Fibroblast of the aortic adventitia (primary cell): Measurements from ENCODE around the gene NHS. TPM values are rescaled to one million over a fixed set of nuclear protein-coding genes. Genes with fewer than 3 reads are reported as not detected.

Experiments
- DNase-seq: peaks from one replicate; pipeline ENCODE4 v3.0.0-alpha.2; 2010; ENCODE audit warnings: low read depth
- H3K4me3 ChIP-seq: 2 replicates; pipeline ENCODE4 v1.5.1; 2011; ENCODE audit warnings: low read depth, mild to moderate bottlenecking, control low read depth, low read length, moderate library complexity
- total RNA-seq: library from RNA; depleted of rRNA; stranded (reverse); fragments of >200 nt; gene quantifications from 2 replicates; pipeline ENCODE4 v1.2.3, GENCODE V29; 2012; ENCODE audit warnings: low replicate concordance
- TF ChIP-seq, protein P1 (sequence below): IDR thresholded peaks from 2 replicates; pipeline ENCODE4 v1.5.1; 2011; ENCODE audit warnings: mild to moderate bottlenecking, low read length, control low read depth, inconsistent platforms; ENCODE audit not compliant: insufficient read depth

Gene NHS
- total RNA-seq, 1 donor = 11.6 TPM

DNA sequence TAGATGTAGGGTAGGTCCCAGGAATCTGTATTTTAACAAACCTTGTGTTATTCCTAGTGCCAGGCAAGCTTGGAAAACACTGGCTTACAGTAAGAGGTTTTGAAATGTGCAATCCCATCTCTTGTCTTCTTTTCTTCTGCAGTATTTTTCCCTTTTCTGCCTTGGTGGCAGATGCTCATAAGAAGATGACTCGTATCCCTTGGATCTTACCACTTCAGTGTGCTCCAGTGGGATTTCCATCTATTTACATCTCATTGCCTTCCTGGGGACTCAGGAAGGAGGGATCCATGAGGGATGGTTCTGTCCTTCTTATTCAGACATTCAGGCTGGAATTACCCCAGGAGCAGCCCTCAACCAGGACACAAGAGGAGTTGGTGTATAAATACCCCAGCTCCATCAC, 136.6 kb downstream of the NHS start:
- no peak for DNase-seq
- TF ChIP-seq, protein P1, sequence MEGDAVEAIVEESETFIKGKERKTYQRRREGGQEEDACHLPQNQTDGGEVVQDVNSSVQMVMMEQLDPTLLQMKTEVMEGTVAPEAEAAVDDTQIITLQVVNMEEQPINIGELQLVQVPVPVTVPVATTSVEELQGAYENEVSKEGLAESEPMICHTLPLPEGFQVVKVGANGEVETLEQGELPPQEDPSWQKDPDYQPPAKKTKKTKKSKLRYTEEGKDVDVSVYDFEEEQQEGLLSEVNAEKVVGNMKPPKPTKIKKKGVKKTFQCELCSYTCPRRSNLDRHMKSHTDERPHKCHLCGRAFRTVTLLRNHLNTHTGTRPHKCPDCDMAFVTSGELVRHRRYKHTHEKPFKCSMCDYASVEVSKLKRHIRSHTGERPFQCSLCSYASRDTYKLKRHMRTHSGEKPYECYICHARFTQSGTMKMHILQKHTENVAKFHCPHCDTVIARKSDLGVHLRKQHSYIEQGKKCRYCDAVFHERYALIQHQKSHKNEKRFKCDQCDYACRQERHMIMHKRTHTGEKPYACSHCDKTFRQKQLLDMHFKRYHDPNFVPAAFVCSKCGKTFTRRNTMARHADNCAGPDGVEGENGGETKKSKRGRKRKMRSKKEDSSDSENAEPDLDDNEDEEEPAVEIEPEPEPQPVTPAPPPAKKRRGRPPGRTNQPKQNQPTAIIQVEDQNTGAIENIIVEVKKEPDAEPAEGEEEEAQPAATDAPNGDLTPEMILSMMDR = no peak
- no peak overlapping the region for H3K4me3 ChIP-seq

DNA sequence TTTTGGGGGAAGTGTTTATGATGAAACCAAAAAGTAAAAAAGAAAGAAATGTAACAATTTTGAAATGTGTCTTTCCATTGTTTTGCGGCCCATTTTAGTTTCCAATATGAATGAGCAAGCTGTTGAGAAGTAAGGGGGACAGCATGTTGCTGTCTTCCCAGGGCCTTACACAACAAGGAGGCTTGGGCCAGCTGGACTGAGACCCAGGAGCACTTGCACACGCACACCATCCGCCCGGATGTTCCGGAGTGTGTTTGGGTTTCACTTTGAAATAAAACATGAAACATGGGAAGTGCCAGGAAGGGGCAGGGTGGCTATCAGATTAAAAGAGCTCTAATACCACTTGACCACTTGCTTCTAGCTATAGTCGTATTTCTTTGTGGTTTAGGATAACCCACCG, 144.4 kb downstream of the NHS start:
- TF ChIP-seq, protein P1 = no peak
- no peak overlapping the region for H3K4me3 ChIP-seq
- peak; percentile 80 for DNase-seq

DNA sequence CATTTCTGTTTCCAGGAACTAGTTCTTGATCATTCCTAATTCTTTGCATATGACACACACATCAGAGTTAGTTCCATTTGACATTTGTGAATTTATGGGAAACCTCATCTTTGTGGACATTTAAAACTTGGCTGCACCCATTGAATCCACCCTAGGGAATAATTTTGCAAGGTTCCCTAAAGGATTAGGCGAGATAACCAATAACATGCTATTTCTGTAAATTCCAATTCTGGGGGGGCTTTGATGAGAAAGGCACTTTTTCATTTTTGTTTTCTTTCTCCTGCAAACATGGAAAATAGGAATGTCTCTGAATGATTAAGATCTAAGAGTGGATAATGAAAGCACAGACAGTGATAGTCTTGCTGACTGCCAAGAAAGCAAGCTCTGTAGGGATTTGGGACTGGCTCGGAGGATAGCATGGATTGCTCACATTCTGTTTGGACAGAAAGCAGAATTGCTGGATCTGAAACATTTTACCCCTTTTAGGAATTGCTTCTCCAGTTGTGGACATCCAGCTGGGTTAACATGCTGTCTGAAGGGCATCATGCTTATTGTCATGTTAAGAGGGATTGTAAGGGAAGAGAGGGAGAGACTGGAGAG, 145.1 kb downstream of the NHS start:
- TF ChIP-seq, protein P1 = no peak
- no peak overlapping the region for H3K4me3 ChIP-seq
- DNase-seq = peak; percentile 69

DNA sequence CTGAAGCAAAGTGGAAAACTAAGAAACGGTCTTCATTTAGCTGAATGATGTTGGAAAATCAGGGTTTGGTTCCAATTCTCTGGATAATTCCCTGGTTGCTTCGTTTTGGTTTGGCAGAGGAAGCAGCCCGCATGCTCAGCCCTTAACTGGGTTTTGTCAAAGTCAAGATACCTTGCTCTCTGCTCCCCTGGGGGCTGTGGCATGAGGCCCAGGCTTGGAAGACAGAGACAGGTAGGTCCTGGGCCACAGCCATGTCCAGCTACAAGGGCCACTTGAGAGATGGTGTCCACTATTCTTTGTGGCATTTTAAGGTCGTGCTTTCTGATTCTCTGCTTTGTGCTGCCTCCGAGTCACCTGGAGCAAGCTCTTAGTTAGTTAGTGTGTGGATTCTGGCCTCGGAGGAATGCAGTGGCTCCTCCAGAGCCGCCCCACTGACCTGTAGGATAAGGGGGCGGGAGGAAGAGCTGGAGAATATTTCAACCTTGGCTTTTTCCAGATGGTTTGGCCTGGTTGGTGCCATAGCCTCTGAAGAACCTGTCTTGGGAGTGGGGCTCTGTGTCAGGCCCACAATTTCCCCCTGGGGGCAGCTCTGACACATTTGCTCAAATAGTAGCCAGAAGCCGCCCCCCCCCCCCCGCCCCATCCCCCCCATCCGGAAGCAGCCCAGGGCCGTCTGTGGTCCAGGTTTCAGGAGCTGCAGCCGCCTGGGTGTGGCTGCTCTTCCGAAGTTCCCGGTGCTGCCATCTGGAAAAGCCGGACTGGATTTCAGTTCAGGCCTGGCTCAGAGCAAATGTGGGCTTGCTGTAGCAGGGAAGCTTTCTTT, 147.1 kb downstream of the NHS start:
- H3K4me3 ChIP-seq = no peak overlapping the region
- TF ChIP-seq, protein P1 = no peak
- peak; percentile 62 for DNase-seq

DNA sequence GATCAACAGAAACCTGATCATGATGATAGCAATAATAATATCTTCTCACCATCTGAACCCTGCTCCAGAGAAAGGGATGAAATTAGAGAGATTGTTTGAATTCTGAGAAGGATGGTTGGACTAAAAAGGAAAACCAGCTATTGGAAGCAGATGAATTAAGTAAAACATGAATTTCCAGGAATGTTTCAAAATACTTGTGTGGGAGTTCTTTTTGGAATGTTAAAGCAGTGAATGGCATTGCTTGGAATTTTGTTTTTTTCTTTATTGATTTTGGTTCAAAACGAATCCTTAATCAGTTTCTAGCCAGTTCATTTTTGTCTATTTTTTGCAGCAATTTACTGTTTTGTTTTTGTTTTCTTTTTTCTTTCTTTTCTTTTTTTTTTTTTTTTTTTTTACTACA, 150.3 kb downstream of the NHS start:
- no peak overlapping the region for H3K4me3 ChIP-seq
- DNase-seq = peak; percentile 47
- TF ChIP-seq, protein P1 = no peak

DNA sequence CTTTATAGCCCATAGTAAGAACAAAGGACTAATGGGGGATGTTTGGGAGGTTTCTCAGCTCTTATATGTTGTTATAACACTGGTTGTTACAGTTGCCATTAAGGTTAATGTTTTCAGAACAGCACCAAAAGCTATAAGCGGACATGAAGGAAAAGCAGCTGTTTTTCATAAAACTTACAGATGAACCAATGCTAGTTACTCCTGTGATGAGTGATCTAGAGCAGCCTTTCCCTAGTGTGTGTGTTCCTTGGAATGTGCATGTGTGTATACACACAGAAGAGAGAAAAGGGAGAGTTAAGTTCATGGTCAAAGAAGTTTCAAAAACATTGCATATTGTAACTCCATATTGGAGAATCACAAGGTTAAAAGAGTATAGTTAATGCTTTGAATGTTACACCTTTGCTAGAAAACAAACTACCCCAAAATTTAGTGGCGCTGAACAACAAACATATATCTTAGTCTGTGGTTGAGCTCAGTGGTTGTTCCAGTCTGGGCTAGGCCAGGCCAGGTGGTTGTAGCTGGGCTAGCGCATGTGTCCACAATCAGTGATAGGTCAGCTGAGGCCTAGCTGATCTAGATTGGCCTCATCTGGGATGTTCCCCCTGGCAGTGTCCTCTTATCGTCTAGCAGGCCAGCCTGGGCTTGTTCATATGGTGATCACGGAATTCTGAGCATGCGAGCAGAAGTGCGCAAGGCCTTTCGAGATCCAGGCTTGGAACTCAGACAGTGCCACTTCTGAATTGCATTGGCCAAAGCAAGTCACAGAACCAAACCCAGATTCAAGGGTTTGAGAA, 151.0 kb downstream of the NHS start:
- no peak overlapping the region for H3K4me3 ChIP-seq
- peak; percentile 65 for DNase-seq
- TF ChIP-seq, protein P1 = no peak
